GM18951 (cell line): Measurements from ENCODE around the gene SPINK8.

Experiments used
- POLR2A ChIP-seq: IDR thresholded peaks from 4 replicates; pipeline ENCODE4 v1.6.1; 2011; ENCODE audit warnings: mild to moderate bottlenecking; ENCODE audit not compliant: insufficient read length, insufficient read depth; ENCODE audit errors: extremely low read depth
- in situ Hi-C: fragments of 300-500 bp; cut with MboI; formaldehyde crosslinking; loops from one replicate; pipeline ENCODE4 v1.12.0; 2022; ENCODE audit warnings: low sequenced_read_pairs, mixed read lengths, inconsistent platforms; ENCODE audit not compliant: unreplicated experiment

Gene SPINK8

DNA sequence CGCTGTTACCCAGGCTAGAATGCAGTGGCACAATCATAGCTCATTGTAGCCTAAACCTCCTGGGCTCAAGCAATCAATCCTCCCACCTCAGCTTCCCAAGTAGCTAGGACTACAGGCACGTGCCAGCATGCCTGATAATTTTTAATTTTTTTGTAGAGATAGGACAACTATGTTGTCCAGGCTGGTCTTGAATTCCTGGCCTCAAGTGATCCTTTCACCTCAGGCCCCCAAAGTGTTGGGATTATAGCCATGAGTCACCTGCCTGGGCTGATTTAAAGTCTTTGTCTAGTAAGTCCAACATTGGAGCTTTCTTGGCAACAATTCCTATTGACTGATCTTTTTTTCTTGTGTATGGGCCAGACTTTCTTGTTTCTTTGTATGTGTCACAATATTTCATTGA lies 28.1 kb downstream of the SPINK8 start:
- in situ Hi-C loops = no loop called here
- no peak for TF ChIP-seq POLR2A

DNA sequence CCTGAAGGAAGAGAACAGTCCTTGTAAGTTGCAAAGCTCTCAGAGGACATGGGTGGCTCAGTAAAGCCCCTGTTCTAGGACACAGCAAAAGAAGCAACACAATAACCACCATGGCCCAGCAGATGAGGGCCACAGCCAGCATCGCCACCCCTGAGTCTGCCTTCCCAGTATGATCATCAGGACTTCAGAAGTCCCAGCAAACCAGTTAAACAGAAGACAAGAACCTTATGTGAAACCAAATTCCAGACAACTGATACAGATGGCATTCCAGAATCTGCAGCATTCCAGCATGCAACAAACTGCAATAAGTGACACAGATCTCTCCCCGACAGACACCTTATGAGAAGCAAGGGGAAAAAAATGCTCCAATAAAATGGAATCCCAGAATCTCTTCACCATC lies 30.4 kb downstream of the SPINK8 start:
- no peak for TF ChIP-seq POLR2A
- in situ Hi-C loops = no loop called here

DNA sequence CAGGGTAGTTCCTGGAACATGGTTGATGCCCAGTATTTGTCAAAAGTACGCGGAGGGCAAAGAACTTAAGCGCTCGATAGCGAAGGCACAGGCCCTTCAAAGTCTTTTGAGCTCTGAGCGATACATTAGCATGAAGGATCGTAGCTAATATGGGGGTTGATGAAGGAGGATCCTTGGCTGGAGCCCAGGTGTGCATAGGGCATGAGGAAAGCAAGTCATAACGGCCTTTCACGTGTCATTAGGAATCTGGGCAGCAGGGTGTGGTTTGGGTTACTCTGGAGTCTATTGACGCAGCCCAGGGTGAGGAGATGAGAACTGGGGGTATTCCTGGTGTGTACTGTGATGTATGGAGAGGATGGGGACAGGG lies 31.7 kb downstream of the SPINK8 start:
- no peak for TF ChIP-seq POLR2A
- in situ Hi-C loops = no loop called here

DNA sequence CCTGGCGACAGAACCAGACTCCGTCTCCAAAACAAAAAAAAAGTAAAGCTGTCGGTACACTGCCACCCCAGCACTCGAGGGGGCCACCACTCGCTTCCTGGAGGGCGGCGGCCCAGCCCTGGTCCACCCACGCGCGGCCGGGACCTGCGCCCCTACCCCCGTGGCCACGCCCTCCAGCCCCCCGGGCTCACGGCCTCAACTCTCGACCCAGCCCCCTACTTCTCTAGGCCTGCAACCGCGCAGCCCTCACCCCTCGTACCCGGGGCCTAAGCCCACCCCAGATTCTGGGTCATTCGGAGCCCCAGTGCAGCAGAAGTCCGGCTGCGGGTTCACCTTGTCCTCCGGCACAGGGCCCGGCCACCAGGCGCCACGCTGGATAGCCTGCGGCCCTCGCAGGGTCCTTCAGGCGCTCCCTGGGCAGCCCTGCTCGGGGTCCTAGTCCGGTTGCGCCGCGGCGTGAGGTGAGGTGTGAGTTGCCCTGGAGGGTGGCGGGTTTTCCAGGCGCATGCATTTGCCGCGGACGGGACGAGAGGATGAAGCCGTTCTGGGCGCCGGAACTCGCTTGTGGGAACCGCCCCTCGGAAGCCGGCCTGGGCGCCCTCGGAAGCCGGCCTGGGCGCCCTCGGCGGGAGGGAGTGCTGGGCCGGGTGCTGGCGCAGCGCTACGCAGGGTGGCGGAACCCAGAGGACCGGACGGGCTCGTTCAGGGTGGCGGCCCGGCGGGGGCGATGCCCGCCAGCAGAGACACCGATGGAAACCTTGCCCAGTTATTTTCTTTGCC lies 32.3 kb downstream of the SPINK8 start, which contains the start of gene NME6:
TSS of gene NME6 (minus strand) at position 348 of the 780 bp plus-strand sequence.
- peak; percentile 90 for TF ChIP-seq POLR2A

DNA sequence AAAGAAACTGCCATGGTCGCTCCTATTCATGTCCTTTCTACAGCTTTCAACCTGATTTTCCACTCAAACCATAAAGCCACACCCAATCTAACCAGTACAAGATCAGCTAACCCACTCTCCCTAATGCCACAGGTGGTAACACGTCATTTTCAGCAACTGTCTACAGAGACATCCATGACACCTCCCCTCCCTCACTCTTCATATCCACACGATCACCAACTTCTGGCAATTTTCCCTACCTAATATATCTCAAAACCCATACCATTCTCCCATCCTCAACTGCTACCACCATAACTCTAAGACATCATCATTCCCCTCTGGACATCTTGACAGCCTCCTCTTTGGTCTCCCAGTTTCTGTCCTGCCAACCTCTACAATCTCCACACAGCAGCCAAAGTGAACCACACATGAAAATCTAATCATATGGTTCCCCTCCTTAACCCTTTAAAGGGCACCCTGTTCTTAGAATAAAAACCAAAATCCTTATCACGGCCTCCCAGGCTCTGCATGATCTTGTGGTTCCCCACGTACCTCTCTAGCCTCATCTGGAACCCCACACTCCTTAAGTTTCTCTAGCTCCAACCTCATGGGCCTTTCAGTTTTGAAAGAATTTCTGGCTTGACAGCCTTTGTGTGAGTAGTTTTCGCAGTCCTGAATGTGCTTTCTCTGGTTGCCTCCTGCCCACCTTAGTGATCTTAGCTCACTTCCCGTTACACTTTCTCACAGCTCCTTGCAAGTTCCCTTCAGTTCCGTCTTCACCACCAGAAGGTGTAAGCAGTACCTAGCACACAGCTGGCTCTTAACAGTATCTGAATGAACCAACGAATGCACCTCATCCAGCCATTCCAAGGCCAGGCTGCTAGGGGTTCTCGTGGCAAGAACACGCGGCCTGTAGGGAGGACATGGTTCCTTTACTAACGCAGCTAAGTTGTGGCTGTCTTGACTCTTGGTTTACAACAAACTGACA lies 33.4 kb downstream of the SPINK8 start:
- peak; percentile 52 for TF ChIP-seq POLR2A
- in situ Hi-C loops = no loop called here

More for the DNA sequence above, 32.3 kb downstream of the SPINK8 start, which contains the start of gene NME6:
- in situ Hi-C loops = no loop called here

DNA sequence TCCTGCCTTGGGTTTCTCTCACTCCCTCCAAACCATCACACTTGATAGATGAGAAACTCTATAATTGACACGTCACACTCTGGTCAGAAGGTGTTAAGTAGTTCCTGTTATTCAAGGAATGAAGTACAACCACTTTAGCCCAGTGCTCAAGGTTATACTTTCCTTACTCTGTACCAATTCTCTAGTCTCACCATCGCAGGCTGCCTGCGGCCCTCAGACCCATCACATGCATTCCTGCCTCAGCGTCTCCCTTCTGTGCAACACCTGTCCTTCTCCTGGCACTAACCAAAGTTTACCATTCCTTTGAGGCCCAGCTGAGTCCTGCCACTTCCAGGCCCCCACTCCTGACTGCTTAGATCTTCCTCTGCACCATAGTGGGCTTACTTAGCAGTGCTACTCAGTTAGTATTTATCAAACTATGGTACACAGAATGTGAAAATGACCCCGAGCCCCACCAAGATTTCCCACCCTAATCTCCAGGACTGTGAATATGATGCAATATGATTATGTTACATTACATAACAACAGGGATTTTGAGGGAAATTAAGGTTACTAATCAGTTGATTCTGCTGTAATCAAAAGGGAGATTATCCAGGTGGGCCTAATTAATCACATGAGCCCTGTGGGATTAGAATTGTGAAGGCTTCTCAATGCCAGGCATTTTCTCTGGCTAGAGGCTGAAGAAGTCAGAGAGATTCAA lies 36.2 kb downstream of the SPINK8 start:
- TF ChIP-seq POLR2A = no peak
- in situ Hi-C loops = no loop called here

DNA sequence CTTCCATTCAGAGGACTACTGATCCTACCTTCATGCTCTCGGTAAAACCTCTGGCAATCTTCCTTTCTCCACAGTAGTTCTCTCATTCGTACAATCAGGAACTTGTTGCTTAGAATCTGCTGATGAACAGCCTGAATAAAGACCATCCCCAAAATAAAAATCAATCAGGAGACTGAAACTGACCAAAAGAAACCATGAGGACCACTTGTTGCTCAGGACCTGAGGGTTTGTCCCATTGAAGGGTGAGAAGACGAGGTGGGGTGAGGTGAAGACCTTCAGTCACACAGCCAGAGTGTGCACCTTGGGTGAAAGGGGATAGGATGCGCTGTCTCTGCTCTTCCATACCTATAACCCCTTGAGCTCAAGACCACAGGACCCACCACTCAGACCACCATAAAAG lies 36.8 kb downstream of the SPINK8 start:
- no peak for TF ChIP-seq POLR2A
- in situ Hi-C loops = no loop called here

DNA sequence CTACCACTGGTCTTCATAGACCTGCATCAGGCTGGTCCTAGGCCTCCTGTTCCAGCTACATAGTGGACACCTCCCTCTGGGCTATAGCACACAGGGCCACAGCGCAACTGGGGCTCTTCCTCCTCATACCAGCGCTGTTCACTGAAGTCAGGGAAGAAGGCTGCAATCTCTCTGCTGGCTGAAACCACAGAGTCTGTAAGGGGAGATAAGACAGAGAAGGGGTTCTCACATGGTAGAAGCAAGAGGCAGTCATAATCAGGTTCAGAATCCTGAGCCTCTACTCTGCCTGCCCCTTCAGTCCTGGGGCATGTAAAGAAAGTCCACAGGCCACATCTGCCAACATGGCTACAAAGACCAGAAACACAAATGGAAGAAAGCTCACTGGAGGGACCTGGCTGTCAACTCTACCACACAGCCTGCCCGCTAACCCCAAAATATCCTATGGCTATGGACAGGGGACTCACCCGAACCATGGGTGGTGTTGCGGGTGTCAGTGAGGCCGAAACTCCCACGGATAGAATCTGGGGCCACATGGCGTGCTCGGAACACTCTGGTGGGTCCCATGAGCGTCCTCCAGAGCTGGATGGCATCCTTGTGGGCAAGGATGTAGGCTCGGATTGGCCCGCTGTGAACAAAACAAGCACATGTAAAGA lies 38.7 kb downstream of the SPINK8 start:
- TF ChIP-seq POLR2A = no peak
- in situ Hi-C loops = no loop called here

DNA sequence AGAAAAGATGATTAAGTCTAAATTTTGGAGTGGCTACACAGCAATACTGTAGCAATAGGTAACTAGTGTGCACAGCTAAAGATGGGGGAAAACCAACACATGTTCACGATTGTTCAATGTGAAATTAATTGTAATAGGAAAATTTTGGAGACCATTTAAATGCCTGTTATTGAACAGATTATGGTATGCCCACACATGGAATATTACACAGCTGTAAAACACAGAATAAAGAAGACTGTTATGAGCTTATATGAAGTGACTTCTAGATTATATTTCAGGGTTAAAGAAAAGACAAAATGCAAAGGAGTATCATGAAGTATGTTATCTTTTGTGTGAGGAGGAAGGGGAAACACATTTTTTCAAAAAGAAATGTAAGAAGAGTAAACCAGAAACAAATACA lies 43.8 kb downstream of the SPINK8 start:
- in situ Hi-C loops = no loop called here
- TF ChIP-seq POLR2A = no peak

DNA sequence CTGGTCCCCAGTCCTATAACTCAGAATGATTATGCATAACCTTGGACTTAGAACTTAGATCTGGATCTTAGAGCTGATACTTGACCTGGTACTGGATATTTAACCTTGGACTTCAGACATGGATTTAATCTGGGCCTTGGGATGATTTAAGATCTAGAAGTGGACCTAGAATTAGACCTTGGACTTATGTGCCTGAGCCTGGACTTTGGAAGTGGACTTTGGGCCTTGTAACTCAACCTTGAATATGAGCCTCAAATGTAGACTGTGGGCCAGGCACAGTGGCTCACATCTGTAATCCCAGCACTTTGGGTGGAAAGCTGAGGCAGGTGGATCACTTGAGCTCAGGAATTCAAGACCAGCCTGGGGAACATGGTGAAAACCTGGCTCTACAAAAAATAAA lies 46.4 kb downstream of the SPINK8 start:
- TF ChIP-seq POLR2A = no peak
- in situ Hi-C loops = no loop called here

DNA sequence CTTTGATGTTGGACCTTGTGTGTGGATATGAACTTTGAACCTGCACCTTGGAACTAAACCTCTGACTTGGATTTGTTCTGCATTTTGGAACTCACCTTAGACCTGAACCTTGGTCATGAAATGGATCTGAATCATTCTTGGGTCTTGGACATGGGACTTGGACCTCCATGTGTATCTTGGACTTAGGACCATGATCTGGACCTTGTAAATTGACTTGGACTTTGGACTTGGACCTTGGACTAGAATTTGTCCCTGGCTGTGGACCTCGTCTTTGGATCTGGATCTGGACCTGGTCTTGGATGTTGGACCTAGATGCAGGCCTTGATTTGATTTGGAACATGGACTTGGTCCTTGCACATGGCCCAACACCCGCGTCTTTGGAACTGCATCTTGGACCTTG lies 47.2 kb downstream of the SPINK8 start:
- in situ Hi-C loops = no loop called here

DNA sequence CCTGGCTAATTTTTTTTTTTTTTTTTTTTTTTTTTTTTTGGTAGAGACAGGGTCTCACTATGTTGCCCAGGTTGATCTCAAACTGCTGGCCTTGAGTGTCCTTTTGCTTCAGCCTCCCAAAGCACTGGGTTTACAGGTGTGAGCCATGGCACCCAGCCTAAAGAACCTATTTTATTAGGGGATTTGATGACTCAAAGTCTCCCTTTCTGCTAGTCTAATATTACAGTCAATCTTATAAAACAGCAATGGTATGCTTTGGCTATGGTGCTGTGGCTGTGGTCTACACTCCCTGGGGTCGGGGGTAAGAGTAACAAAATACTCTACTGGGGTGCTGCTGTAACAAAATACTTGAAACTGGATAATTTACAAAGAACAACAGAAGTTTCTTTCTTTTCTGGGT lies 47.8 kb downstream of the SPINK8 start:
- in situ Hi-C loops = no loop called here
- TF ChIP-seq POLR2A = no peak

More for the DNA sequence above, 47.2 kb downstream of the SPINK8 start:
- no peak for TF ChIP-seq POLR2A
